ENCODE measurements around the gene IPMK.

GRCh38 chr10:58265249-58265648 lies 2.4 kb downstream of the IPMK start:
- TF ChIP-seq CTCF (IDR thresholded peaks at IDR 0.05) (no peak), POLR2A (IDR thresholded peaks at IDR 0.05) (no peak)

Data from transverse colon (tissue), 3 donors.